ENCODE measurements around the gene DNAJB6.

The DNAJB6 gene

DNA sequence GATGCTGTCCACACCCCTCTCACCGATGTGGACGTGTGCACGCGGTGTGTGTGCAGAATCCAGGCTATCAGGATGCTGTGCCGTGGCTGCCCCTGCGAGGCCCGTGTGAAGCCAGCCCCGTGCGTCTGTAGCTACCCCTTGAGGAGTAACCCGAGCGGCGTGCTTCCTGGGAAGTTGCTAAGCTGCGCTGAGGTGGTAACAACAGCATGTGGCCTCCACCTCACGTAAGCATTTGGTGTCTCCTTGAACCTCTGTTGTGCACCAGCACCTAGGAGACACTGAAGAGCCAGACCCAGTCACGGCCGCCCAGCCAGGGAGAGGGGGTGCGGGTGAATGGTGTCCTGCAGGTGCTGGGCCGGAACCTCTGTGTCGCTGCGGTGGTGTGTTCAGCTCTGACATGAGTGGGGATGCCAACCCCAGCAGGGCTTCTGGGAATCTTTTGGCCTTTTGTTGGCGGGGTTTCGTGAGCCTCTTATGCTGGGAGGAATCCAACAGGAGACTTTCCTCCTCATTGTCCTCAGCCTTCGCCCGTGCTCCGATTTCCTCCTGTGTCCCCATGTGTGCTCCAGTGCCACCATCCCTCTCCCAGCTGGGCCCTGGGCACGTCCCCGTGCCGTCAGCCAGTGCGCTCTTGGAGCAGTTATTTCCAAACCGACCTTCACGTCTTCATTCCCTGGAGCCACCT is 60.4 kb downstream of the DNAJB6 start:
- CTCF ChIA-PET: interaction anchor here (0.6 to 2.5 kb wide), 9 partner anchors 9 to 140 kb away, joined by 3 to 13 read pairs (median 4); no protein-coding TSS in a partner anchor
- peaks cover 0 to 48% (median 19%) of the 10 kb centered on the region in 4 experiments for H3K36me3 ChIP-seq (ENCODE audit: control insufficient read depth in 4 of 4, insufficient read depth in 4 of 4, low read length in 3 of 4)
- 96% methylated on average over 30 of the region's 31 CpGs for WGBS (ENCODE audit: insufficient coverage)
- peak overlapping the region; percentile 62 to 81 for H3K27ac ChIP-seq (ENCODE audit: insufficient read depth in 1 of 2, low read depth in 1 of 2, low read length in 2 of 2, poor library complexity in 1 of 2, severe bottlenecking in 2 of 2)
- no peak for DNase-seq
- H3K4me3 ChIP-seq (ENCODE audit: control insufficient read depth in 1 of 7, extremely low read depth in 1 of 7, insufficient read depth in 4 of 7, low read depth in 2 of 7, low read length in 6 of 7): no peak overlapping the region
- no peaks in the 10 kb centered on the region for H3K27me3 ChIP-seq (replicated peaks in 2 of 5; ENCODE audit: control insufficient read depth in 4 of 5, insufficient read depth in 5 of 5, low read length in 4 of 5)
- H3K9me3 ChIP-seq (ENCODE audit: control extremely low read depth in 1 of 5, control insufficient read depth in 4 of 5, insufficient read depth in 2 of 5, low read depth in 1 of 5, low read length in 4 of 5): no peaks in the 10 kb centered on the region
- POLR2A ChIA-PET: interaction anchor here (1.4 kb wide), 1 partner anchor 7 kb away, joined by 5 read pairs; no protein-coding TSS in a partner anchor
- peaks cover 11 to 77% (median 65%) of the 10 kb centered on the region in 4 experiments for H3K4me1 ChIP-seq (ENCODE audit: control extremely low read depth in 1 of 4, control insufficient read depth in 4 of 4, insufficient read depth in 4 of 4, low read length in 3 of 4)

DNA sequence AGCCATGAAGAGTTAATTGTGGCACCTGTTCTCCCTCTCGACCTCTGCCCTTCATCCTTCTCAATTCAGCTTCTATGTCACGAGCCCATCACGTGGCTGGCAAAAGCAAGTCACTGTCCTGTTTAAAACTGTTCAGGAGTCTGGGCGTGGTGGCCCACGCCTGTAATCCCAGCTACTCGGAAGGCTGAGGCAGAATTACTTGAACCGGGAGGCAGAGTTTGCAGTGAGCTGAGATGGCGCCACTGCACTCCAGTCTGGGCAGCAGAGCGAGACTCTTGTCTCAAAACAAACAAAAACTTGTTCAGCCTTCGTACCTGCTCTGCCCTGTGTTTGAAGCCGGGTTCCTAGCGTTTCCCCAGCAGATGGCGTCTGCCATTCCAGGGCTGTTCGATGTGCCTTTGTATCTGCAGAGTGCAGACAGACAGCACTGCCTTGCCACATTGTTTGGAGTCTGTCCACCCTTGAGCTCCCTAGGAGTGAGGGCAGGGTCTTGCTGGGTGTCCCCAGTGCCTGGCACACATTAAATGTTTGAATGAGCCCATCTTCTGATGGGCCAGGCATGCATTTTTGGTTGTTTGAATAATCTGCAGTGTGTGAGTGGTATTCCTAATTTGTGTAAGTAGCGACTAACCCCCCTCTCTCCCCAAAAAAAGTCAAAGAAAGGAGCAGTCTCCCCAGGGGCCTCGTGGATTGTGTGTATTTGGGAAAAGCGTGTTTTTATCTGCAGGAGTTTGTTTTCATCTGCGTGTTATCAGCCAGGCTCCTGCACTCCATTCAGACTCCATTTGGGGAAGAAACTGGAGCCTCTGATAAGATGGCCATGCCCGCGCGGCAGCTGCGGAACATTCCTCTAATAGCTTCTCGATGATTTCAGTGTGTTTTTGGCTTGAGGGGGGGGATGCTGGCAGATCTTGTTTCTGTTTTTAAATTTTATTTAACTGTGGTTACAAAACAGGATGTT is 61.2 kb downstream of the DNAJB6 start:
- peaks cover 6 to 86% (median 74%) of the 10 kb centered on the region in 4 experiments for H3K4me1 ChIP-seq (ENCODE audit: control extremely low read depth in 1 of 4, control insufficient read depth in 4 of 4, insufficient read depth in 4 of 4, low read length in 3 of 4)
- peaks cover 0 to 51% (median 17%) of the 10 kb centered on the region in 4 experiments for H3K36me3 ChIP-seq (ENCODE audit: control insufficient read depth in 4 of 4, insufficient read depth in 4 of 4, low read length in 3 of 4)
- POLR2A ChIA-PET: interaction anchor here (1.4 kb wide), 1 partner anchor 8 kb away, joined by 5 read pairs; no protein-coding TSS in a partner anchor
- H3K27ac ChIP-seq (ENCODE audit: insufficient read depth in 1 of 2, low read depth in 1 of 2, low read length in 2 of 2, poor library complexity in 1 of 2, severe bottlenecking in 2 of 2): peak overlapping the region; percentile 62 to 81
- CTCF ChIA-PET: interaction anchor here (0.9 to 4.1 kb wide), 11 partner anchors 8 to 61 kb away, joined by 3 to 33 read pairs (median 4); no protein-coding TSS in a partner anchor
- WGBS (ENCODE audit: insufficient coverage): 41% methylated on average over 21 of the region's 23 CpGs
- H3K27me3 ChIP-seq (replicated peaks in 2 of 5; ENCODE audit: control insufficient read depth in 4 of 5, insufficient read depth in 5 of 5, low read length in 4 of 5): no peaks in the 10 kb centered on the region
- H3K9me3 ChIP-seq (ENCODE audit: control extremely low read depth in 1 of 5, control insufficient read depth in 4 of 5, insufficient read depth in 2 of 5, low read depth in 1 of 5, low read length in 4 of 5): no peaks in the 10 kb centered on the region
- peak overlapping the region in 3 of 7 experiments; percentile 27 to 65 (median 43) for H3K4me3 ChIP-seq (ENCODE audit: control insufficient read depth in 1 of 7, extremely low read depth in 1 of 7, insufficient read depth in 4 of 7, low read depth in 2 of 7, low read length in 6 of 7)
- DNase-seq: peak; percentile 66 to 75 (median 75)

DNA sequence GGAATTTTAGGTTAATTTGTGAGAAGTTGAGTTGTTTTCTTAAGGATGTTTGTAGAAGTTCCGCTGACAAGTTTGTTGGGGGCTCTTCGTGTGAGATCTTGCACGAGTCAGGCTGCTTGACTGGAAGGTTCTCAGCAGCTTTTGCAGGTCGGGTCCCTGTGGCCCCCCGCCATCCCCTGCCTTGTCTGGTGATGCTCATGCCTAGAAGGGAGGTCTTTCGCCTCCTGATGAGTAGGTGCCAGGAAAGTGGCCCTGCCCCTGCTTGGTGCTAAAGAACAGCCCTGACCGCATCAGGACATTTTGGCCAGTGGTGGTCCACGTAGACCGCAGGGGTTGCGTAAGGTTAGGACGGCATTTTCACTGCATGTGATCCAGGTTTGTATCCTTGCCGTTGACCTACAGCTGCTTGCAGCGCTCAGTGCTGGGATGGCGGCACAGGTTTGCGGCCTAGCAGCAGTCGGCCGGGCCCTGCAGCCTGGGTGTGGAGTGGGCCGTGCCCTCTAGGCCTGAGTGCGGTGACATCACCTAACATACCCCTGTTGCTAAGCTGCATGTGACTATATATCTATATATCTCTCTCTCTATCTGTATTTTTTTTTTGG is 62.4 kb downstream of the DNAJB6 start:
- ChIA-PET POLR2A (no interaction called here), CTCF (interaction anchor here (1.0 to 4.1 kb wide), 6 partner anchors 9 to 30 kb away, joined by 3 to 33 read pairs (median 4); no protein-coding TSS in a partner anchor)
- peak overlapping the region; percentile 62 to 81 for H3K27ac ChIP-seq (ENCODE audit: insufficient read depth in 1 of 2, low read depth in 1 of 2, low read length in 2 of 2, poor library complexity in 1 of 2, severe bottlenecking in 2 of 2)

DNA sequence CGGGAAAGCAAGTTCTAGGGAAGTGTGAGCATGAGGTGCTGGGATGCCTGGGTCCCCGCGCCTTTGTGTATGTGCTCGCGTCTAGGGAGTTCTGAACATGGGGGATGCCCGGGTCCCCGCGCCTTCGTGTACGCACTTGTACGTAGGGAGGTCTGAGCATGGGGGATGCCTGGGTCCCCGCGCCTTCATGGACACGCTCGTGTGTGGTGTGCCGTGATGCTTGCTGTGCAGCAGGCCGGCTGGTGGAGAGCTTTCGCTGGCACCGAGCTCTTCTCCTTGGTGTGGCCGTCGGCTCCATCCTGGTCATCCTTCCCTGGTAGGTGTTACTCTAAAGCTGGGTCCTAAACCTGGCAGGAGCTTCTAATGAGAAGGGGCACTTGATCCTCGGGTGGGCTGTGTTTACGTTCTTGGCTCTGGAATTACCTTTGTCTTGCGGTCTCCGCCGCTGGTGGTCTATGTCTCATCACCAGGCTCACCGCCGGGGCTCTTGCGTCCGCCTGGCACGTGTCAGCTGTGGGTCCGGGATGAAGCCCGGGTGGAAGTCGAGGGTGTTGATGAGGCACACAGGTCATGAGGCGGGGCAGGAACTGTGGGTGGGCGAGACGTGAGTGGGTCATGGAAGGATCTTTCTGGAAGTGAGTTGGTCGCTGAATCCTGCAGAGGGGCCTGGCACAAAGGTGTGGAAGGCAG is 63.5 kb downstream of the DNAJB6 start:
- CTCF ChIA-PET: interaction anchor here (0.7 to 4.1 kb wide), 5 partner anchors 8 to 234 kb away, joined by 3 to 33 read pairs (median 3); no protein-coding TSS in a partner anchor
- Histone ChIP-seq H3K27ac (ENCODE audit: insufficient read depth in 1 of 2, low read depth in 1 of 2, low read length in 2 of 2, poor library complexity in 1 of 2, severe bottlenecking in 2 of 2) (peak overlapping the region; percentile 67 to 78), H3K9me3 (ENCODE audit: control extremely low read depth in 1 of 5, control insufficient read depth in 4 of 5, insufficient read depth in 2 of 5, low read depth in 1 of 5, low read length in 4 of 5) (no peaks in the 10 kb centered on the region), H3K36me3 (ENCODE audit: control insufficient read depth in 4 of 4, insufficient read depth in 4 of 4, low read length in 3 of 4) (peaks cover 0 to 46% (median 14%) of the 10 kb centered on the region in 4 experiments), H3K27me3 (replicated peaks in 2 of 5; ENCODE audit: control insufficient read depth in 4 of 5, insufficient read depth in 5 of 5, low read length in 4 of 5) (no peaks in the 10 kb centered on the region), H3K4me3 (ENCODE audit: control insufficient read depth in 1 of 7, extremely low read depth in 1 of 7, insufficient read depth in 4 of 7, low read depth in 2 of 7, low read length in 6 of 7) (no peak overlapping the region), H3K4me1 (ENCODE audit: control extremely low read depth in 1 of 4, control insufficient read depth in 4 of 4, insufficient read depth in 4 of 4, low read length in 3 of 4) (peaks cover 6 to 92% (median 83%) of the 10 kb centered on the region in 4 experiments)
- WGBS (ENCODE audit: insufficient coverage): 91% methylated on average over 34 of the region's 38 CpGs
- POLR2A ChIA-PET: no interaction called here
- no peak for DNase-seq

More for the DNA sequence above, 62.4 kb downstream of the DNAJB6 start:
- H3K27me3 ChIP-seq (replicated peaks in 2 of 5; ENCODE audit: control insufficient read depth in 4 of 5, insufficient read depth in 5 of 5, low read length in 4 of 5): no peaks in the 10 kb centered on the region
- peak overlapping the region in 1 of 7 experiments; percentile 24 for H3K4me3 ChIP-seq (ENCODE audit: control insufficient read depth in 1 of 7, extremely low read depth in 1 of 7, insufficient read depth in 4 of 7, low read depth in 2 of 7, low read length in 6 of 7)
- peaks cover 6 to 92% (median 82%) of the 10 kb centered on the region in 4 experiments for H3K4me1 ChIP-seq (ENCODE audit: control extremely low read depth in 1 of 4, control insufficient read depth in 4 of 4, insufficient read depth in 4 of 4, low read length in 3 of 4)
- no peaks in the 10 kb centered on the region for H3K9me3 ChIP-seq (ENCODE audit: control extremely low read depth in 1 of 5, control insufficient read depth in 4 of 5, insufficient read depth in 2 of 5, low read depth in 1 of 5, low read length in 4 of 5)
- H3K36me3 ChIP-seq (ENCODE audit: control insufficient read depth in 4 of 4, insufficient read depth in 4 of 4, low read length in 3 of 4): peaks cover 0 to 44% (median 17%) of the 10 kb centered on the region in 4 experiments
- WGBS (ENCODE audit: insufficient coverage): 93% methylated on average over 16 of the region's 19 CpGs
- DNase-seq: no peak

DNA sequence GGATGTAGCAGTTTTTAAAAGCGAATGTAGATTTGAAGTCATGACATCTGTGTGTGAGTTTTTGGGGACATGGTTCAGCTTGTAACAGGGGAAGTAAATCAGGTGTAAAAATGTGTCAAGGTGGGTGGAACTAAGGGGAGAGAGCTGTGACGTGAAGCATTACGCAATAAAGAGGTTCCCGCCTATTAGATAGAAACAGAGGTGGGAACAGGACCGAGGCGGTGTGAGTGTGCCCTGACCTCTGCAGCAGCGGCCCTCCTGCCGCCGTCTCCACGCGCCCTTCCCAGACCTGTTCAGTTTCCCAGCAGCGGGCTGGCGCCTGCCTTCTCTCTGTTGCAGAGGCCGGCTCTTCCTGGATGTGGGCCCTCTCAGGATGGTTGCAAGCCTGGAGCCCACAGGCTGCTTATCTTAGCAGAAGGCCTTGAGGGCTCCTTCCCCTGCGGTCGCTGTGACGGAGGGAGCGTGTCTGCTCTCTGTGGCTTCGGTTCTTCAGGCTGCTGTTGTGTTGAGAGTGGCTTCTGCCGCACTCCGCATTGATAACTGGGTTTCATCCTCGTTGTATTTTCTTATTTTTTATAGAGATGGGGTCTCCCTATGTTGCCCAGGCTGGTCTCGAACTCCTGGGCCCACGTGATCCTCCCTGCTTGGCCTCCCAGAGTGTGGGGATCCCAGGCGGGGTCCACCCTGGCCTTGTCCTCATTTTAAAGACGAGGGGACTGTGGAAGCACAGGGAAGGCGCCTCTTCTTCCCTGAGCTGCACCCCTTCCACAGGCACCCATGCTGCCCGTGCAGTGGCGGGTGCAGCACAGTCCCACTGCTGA is 65.0 kb downstream of the DNAJB6 start:
- H3K27ac ChIP-seq (ENCODE audit: insufficient read depth in 1 of 2, low read depth in 1 of 2, low read length in 2 of 2, poor library complexity in 1 of 2, severe bottlenecking in 2 of 2): peak overlapping the region; percentile 67 to 78
- peak overlapping the region in 2 of 7 experiments; percentile 10 to 19 for H3K4me3 ChIP-seq (ENCODE audit: control insufficient read depth in 1 of 7, extremely low read depth in 1 of 7, insufficient read depth in 4 of 7, low read depth in 2 of 7, low read length in 6 of 7)
- H3K4me1 ChIP-seq (ENCODE audit: control extremely low read depth in 1 of 4, control insufficient read depth in 4 of 4, insufficient read depth in 4 of 4, low read length in 3 of 4): peaks cover 4 to 92% (median 84%) of the 10 kb centered on the region in 4 experiments
- ChIA-PET POLR2A (interaction anchor here (1.4 kb wide), 1 partner anchor 11 kb away, joined by 10 read pairs; no protein-coding TSS in a partner anchor), CTCF (interaction anchor here (1.0 to 4.1 kb wide), 3 partner anchors 9 to 33 kb away, joined by 3 to 33 read pairs (median 5); no protein-coding TSS in a partner anchor)
- H3K9me3 ChIP-seq (ENCODE audit: control extremely low read depth in 1 of 5, control insufficient read depth in 4 of 5, insufficient read depth in 2 of 5, low read depth in 1 of 5, low read length in 4 of 5): no peaks in the 10 kb centered on the region
- WGBS (ENCODE audit: insufficient coverage): 39% methylated on average over 19 of the region's 29 CpGs
- DNase-seq: peak; percentile 95 to 99 (median 98)
- no peaks in the 10 kb centered on the region for H3K27me3 ChIP-seq (replicated peaks in 2 of 5; ENCODE audit: control insufficient read depth in 4 of 5, insufficient read depth in 5 of 5, low read length in 4 of 5)
- peaks cover 0 to 53% (median 14%) of the 10 kb centered on the region in 4 experiments for H3K36me3 ChIP-seq (ENCODE audit: control insufficient read depth in 4 of 4, insufficient read depth in 4 of 4, low read length in 3 of 4)

Data from common myeloid progenitor, CD34-positive (primary cell).